Muscle layer of duodenum (tissue), 2 donors: ENCODE measurements around the gene ZMAT3.
"Not testable (repeated sequence)": the region's sequence is repeated elsewhere in the genome, so short reads cannot be mapped to it uniquely, and the experiment has no call there.

Experiments used
- H3K27ac ChIP-seq: one replicate; pipeline ENCODE4 v1.7.0; 2013; ENCODE audit warnings: mild to moderate bottlenecking, low read length
- H3K27me3 ChIP-seq: one replicate; pipeline ENCODE4 v1.7.0; 2013; ENCODE audit warnings: low read depth, mild to moderate bottlenecking, control low read depth, low read length
- H3K36me3 ChIP-seq, 2 donors: one replicate each; pipeline ENCODE4 v1.7.0; 2013; ENCODE audit warnings: low read length in 2 of 2, control low read depth in 1 of 2, mild to moderate bottlenecking in 1 of 2; ENCODE audit not compliant: insufficient read depth in 2 of 2, control insufficient read depth in 1 of 2
- H3K4me1 ChIP-seq, 2 donors: one replicate each; pipeline ENCODE4 v1.7.0; 2013; ENCODE audit warnings: low read length in 2 of 2, mild to moderate bottlenecking in 2 of 2, control low read depth in 1 of 2, moderate library complexity in 1 of 2; ENCODE audit not compliant: insufficient read depth in 2 of 2, control insufficient read depth in 1 of 2
- H3K4me3 ChIP-seq, 2 donors: one replicate each; pipeline ENCODE4 v1.7.0; 2013; ENCODE audit warnings: low read length in 2 of 2, low read depth in 1 of 2, mild to moderate bottlenecking in 1 of 2
- H3K9me3 ChIP-seq, 2 donors: one replicate each; pipeline ENCODE4 v1.7.0; 2013; ENCODE audit warnings: low read length in 2 of 2, control low read depth in 1 of 2, mild to moderate bottlenecking in 1 of 2; ENCODE audit not compliant: control insufficient read depth in 1 of 2
- donor health status: healthy.

ZMAT3 gene, protein sequence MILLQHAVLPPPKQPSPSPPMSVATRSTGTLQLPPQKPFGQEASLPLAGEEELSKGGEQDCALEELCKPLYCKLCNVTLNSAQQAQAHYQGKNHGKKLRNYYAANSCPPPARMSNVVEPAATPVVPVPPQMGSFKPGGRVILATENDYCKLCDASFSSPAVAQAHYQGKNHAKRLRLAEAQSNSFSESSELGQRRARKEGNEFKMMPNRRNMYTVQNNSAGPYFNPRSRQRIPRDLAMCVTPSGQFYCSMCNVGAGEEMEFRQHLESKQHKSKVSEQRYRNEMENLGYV

DNA sequence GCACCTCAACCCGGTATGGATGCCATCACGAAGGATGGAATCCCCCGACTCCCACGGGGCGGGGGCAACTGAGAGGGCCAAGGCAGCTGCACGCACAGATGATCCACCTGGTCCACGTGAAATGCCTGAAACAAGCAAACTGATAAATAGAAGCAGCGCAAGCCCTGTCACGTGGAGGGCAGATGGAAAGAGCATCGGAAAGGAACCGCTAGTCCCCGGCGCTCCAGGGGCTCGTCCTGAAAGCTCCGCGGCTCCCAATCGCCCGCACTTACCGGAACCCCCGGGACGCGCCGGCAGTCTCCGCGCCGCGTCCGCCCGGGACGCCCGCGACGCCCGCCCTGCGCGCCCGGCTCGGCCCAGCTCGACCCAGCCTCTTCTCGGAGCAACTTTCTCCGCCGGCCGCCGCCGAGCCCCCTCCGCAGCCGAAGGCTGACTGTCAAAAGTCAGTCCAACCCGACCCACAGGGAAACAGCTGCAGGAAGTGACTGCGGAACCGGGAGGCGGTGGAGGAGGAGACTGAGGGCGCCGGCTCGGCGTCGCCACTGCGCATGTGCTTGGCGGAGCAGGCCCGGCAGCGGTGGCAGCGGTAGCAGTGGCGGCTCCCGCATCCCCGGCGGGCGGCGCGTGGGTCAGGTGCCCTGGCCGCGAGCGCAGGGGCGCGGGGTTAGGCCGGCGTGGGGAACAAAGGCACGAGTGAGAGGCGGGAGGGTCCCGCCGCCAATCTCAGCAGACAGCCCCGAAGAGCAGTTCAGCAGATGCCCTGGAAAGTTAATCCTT lies at the start of gene ZMAT3:
ZMAT3 (minus strand) TSS at position 487 of the 777 bp plus-strand sequence. CDS start 4,057 bp downstream, outside the sequence.
- H3K36me3 ChIP-seq = peaks cover 7 to 8% of the 10 kb centered on the region in 2 donors
- peak within 1 kb of the TSS; percentile 84 for H3K27ac ChIP-seq
- peaks cover 6 to 11% of the 10 kb centered on the region in 2 donors for H3K4me1 ChIP-seq
- H3K27me3 ChIP-seq = no peaks in the 10 kb centered on the region
- H3K4me3 ChIP-seq = peak within 1 kb of the TSS; percentile 94 to 95
- no peaks in the 10 kb centered on the region for H3K9me3 ChIP-seq

DNA sequence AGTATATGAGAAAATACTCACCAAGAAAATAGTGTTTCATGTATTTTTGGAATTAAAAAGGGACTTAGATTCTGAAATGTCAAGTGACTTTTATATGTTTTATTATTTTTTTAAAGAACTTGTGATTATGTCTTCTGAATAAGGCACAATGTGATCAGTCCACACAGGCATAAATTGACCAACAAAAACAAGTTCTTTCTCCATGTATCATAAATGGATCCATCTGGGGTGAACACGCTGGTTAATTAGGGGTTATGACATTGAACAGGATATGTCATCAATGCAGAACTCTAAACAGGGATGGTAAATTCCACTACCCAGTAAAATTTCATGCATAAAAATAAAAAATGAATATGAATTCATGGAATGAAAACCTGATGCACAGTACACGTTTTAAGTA lies 45.2 kb upstream of the ZMAT3 start:
- peaks cover 0 to 2% of the 10 kb centered on the region in 2 donors for H3K9me3 ChIP-seq
- no peak overlapping the region for H3K27ac ChIP-seq
- no peaks in the 10 kb centered on the region for H3K27me3 ChIP-seq
- H3K4me1 ChIP-seq = no peaks in the 10 kb centered on the region
- no peak overlapping the region for H3K4me3 ChIP-seq
- no peaks in the 10 kb centered on the region for H3K36me3 ChIP-seq

DNA sequence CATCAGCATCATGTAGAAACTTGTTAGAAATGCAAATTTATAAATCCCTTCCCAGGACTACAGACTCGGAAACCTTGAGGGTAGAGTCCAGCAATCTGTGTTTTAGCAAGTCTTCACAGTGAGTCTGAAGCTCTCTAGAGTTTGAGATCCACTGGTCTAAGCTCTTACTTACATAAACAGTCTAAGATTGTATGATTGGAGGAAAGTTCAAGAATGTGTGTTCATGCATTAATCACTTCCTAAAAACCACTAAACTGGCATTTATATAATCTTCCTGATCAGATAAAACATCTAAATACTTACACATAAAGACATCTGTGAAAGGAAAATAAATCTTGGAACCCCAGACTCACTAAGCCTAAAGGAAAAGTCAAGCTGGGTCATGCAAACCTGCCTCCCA lies 43.8 kb upstream of the ZMAT3 start:
- H3K4me3 ChIP-seq, H3K4me1 ChIP-seq, H3K27me3 ChIP-seq, H3K27ac ChIP-seq, H3K9me3 ChIP-seq, H3K36me3 ChIP-seq: not testable (repeated sequence)

DNA sequence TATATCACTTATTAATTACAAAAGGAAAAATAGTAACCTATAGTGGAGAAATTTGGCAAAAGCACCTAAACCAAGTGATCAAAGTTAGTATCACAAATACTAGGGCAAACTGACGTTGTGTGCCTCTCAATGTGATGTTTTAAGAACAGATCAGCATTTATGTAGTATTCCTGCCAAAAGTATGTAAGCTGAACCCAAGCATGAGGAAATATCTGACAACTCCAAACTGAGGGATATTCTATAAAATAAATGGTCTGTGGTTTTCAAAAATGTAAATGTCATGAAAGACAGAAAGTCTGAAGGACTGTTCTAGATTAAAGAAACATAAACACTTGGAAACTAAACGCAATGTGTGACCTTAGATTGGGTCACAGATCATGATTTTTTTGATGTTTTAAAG lies 42.3 kb upstream of the ZMAT3 start:
- Histone ChIP-seq H3K9me3 (peaks cover 0 to 4% of the 10 kb centered on the region in 2 donors), H3K36me3 (no peaks in the 10 kb centered on the region), H3K27ac (no peak overlapping the region), H3K27me3 (no peaks in the 10 kb centered on the region), H3K4me3 (no peak overlapping the region), H3K4me1 (no peaks in the 10 kb centered on the region)

DNA sequence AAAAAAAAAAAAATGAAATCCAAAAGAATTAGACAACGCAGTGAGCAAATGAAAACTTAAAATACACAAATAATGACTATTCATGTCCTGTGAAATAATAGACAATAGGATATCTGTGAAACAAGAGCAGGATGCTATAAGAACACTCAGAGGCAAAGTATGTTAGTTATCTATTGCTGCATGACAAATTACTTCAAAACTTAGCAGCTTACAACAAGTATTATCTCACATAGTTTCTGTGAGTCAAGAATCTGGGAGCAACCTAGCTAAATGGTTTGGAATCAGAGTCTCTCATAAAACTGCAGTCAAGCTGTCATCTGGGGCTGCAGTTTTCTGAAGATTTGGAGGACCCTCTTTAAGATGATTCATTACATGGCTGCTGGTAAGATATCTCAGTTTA lies 36.5 kb upstream of the ZMAT3 start:
- Histone ChIP-seq H3K9me3 (peaks cover 0 to 4% of the 10 kb centered on the region in 2 donors), H3K27me3 (no peaks in the 10 kb centered on the region), H3K36me3 (no peaks in the 10 kb centered on the region), H3K27ac (no peak overlapping the region), H3K4me1 (no peaks in the 10 kb centered on the region), H3K4me3 (no peak overlapping the region)

DNA sequence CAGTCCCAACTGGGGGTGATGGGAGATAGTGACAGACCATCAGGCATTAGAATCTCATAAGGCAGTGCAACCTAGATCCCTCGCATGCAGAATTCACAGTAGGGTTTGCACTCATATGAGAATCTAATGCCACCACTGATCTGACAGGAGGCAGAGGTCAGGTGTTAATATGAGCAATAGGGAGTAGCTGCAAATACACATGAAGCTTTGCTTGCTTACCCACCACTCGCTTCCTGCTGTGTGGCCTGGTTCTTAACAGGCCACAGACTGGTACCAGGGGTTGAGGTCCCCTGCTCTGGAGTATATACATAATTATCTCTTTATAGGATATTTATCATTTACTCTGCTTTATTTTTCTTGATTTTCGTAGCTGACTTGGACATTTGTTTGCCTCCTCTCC lies 36.0 kb upstream of the ZMAT3 start:
- Histone ChIP-seq H3K27ac (no peak overlapping the region), H3K9me3 (peaks cover 0 to 4% of the 10 kb centered on the region in 2 donors), H3K27me3 (no peaks in the 10 kb centered on the region), H3K4me3 (no peak overlapping the region), H3K4me1 (no peaks in the 10 kb centered on the region), H3K36me3 (no peaks in the 10 kb centered on the region)

DNA sequence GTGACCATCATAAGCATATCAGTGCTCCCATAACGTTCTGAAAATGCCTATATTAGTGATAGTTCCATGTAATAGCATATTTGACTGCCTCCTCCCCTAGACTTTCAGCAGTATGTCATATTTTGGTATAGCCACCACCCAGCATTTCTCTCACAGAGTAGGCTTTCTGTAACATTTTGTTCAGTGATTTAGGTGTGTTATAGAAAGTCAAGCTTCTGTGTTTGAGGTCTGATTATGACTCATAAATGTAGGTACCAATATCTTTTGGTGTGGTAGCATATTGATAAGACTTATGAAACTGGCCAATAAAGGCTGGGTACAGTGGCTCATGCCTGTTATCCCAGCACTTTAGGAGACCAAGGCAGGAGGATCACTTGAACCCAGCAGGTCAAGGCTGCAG lies 34.3 kb upstream of the ZMAT3 start:
- Histone ChIP-seq H3K27ac (no peak overlapping the region), H3K4me1 (no peaks in the 10 kb centered on the region), H3K27me3 (no peaks in the 10 kb centered on the region), H3K36me3 (no peaks in the 10 kb centered on the region), H3K4me3 (no peak overlapping the region), H3K9me3 (no peaks in the 10 kb centered on the region)

DNA sequence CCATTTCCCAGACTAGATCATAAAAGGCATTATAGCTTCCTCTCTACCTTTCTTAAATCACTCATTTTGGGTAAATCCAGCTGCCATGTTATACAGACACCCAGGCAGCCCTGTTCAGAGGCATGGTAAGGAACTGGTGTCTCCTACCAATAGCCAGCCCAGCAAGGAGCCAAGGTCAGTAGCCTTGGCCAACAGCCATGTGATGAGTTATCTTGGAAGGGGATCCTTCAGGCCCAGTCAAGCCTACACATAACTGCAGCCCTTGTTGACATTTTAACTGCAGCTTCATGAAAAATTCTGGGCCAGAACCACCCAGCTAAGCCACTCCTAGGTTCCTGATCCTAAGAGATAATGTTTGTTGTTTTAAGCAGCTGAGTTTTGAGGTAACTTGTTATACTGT lies 29.0 kb upstream of the ZMAT3 start:
- no peaks in the 10 kb centered on the region for H3K9me3 ChIP-seq
- H3K27ac ChIP-seq = no peak overlapping the region

DNA sequence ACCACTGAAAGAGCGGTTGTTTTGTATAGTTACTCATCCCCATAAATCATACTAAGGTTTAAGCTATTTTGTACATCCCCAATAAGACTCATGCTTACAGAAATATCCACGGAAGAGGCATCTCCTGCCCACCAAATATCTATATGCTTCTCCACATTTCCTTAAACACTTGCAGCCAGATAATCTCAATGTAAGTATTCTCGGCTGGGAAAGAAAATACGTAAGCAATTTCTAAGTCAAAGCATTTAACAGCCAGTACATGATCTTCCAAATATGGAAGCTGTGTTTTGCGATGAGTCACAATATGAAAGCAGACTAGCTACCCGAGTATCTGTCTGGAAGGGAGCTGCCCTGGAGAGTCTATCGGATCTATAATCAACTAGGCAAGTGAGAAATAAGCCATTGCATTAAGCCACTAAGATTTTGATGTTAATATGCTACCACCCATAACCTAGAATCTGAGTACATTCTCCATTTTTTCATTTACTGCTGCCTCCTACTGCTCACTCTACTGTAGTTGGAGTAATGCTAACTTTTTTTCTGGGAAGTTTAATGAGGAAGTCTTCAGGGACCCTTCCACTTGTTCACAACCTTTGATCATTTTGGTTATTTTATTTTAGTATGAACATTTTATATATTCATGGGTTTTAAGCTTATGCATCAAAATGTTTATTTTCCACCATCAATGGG lies 26.9 kb upstream of the ZMAT3 start:
- Histone ChIP-seq H3K27ac (no peak overlapping the region), H3K4me3 (peak overlapping the region; percentile 42 to 45), H3K9me3 (no peaks in the 10 kb centered on the region), H3K36me3 (no peaks in the 10 kb centered on the region), H3K27me3 (no peaks in the 10 kb centered on the region), H3K4me1 (no peaks in the 10 kb centered on the region)

More for the DNA sequence above, 29.0 kb upstream of the ZMAT3 start:
- H3K4me3 ChIP-seq = no peak overlapping the region
- H3K36me3 ChIP-seq = no peaks in the 10 kb centered on the region
- no peaks in the 10 kb centered on the region for H3K4me1 ChIP-seq
- no peaks in the 10 kb centered on the region for H3K27me3 ChIP-seq

DNA sequence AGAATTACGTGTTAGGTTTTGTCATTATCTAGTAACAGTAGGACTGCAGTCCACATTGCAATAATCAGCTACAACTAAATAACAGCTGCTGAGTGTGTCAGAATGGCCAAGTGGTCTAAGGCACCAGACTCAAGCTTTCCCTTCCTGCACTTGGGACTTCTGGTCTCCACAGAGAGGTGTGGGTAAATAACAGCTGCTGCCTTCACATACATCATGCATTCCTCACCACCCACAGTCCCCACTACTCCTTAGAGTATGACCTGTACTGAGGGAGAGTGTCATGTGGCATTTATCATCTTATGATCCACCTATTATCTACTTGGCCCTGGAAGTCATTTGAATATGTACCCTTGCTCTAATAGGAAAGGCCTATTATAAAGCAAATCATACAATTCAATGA lies 22.2 kb upstream of the ZMAT3 start:
- no peaks in the 10 kb centered on the region for H3K4me1 ChIP-seq
- H3K4me3 ChIP-seq = no peak overlapping the region
- H3K9me3 ChIP-seq = no peaks in the 10 kb centered on the region
- no peaks in the 10 kb centered on the region for H3K36me3 ChIP-seq
- H3K27ac ChIP-seq = no peak overlapping the region
- no peaks in the 10 kb centered on the region for H3K27me3 ChIP-seq

DNA sequence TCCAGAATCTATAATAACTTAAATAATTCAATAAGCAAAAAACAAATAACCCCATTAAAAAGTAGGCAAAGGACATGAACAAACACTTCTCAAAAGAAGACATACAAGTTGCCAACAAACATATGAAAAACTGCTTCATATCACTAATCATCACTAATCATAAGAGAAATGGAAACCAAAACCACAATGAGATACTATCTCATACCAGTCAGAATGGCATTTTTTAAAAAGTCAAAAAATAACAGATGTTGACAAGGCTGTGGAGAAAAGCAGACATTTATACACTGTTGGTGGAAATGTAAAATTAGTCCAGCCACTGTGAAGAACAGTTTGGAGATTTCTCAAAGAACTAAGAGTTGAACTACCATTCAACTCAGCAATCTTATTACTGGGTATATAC lies 19.5 kb upstream of the ZMAT3 start:
- H3K4me3 ChIP-seq = no peak overlapping the region
- H3K27ac ChIP-seq = no peak overlapping the region
- H3K27me3 ChIP-seq = no peaks in the 10 kb centered on the region
- no peaks in the 10 kb centered on the region for H3K4me1 ChIP-seq
- H3K9me3 ChIP-seq = no peaks in the 10 kb centered on the region
- no peaks in the 10 kb centered on the region for H3K36me3 ChIP-seq
